OCI-LY3 (cell line): ENCODE data around the gene TRAF5.

ENCODE experiments used
- H2AFZ ChIP-seq: fragments of 200-600, 300-600 bp; shearing (Covaris generic); 2 replicates; pipeline ENCODE4 v1.6.0; 2014; ENCODE audit warnings: antibody characterized with exemption, low read depth, low read length
- H3K27ac ChIP-seq: fragments of 200-600, 300-600 bp; sonication (generic); 2 replicates; pipeline ENCODE4 v1.5.1; 2014; ENCODE audit warnings: mild to moderate bottlenecking, low read length, moderate library complexity, mixed read lengths
- H3K27me3 ChIP-seq: fragments of 200-600, 300-600 bp; sonication (generic); 2 replicates; pipeline ENCODE4 v1.6.1; 2014; ENCODE audit warnings: low read depth, low read length, mixed read lengths
- H3K36me3 ChIP-seq: fragments of 200-600, 300-600 bp; sonication (generic); replicated peaks from 2 replicates; pipeline ENCODE3; 2014; ENCODE audit warnings: low read depth, low read length, mixed read lengths
- H3K4me1 ChIP-seq: fragments of 300-600, 200-600 bp; sonication (generic); 2 replicates; pipeline ENCODE4 v1.6.1; 2014; ENCODE audit warnings: low read length, mixed read lengths
- H3K4me2 ChIP-seq: fragments of 200-600, 300-600 bp; sonication (generic); 2 replicates; pipeline ENCODE4 v1.6.1; 2014; ENCODE audit warnings: low read length, mixed read lengths
- H3K4me3 ChIP-seq: fragments of 300-600, 200-600 bp; sonication (generic); 2 replicates; pipeline ENCODE4 v1.5.1; 2014; ENCODE audit warnings: antibody characterized with exemption, mild to moderate bottlenecking, low read length, moderate library complexity
- H3K79me2 ChIP-seq: fragments of 300-600, 200-600 bp; shearing (Covaris generic); 2 replicates; pipeline ENCODE4 v1.6.1; 2014; ENCODE audit warnings: mild to moderate bottlenecking, low read length, mixed read lengths
- H3K9ac ChIP-seq: fragments of 300-600, 200-600 bp; shearing (Covaris generic); 2 replicates; pipeline ENCODE4 v1.6.0; 2014; ENCODE audit warnings: mild to moderate bottlenecking, low read length, moderate library complexity
- H3K9me3 ChIP-seq: fragments of 200-600, 300-600 bp; shearing (Covaris generic); 2 replicates; pipeline ENCODE4 v1.6.1; 2014; ENCODE audit warnings: low read length, mixed read lengths; ENCODE audit not compliant: insufficient read depth
- H4K20me1 ChIP-seq: fragments of 200-600, 300-600 bp; sonication (generic); 2 replicates; pipeline ENCODE4 v1.6.1; 2016; ENCODE audit warnings: low read length, mixed read lengths; ENCODE audit not compliant: insufficient read depth
- CTCF ChIP-seq: fragments of 200-600, 300-600 bp; sonication (generic); IDR thresholded peaks from 2 replicates; pipeline ENCODE4 v1.5.1; 2014; ENCODE audit warnings: antibody characterized with exemption, low read length, low read depth
- EZH2phosphoT487 ChIP-seq: fragments of 200-600 bp; shearing (Covaris generic); IDR thresholded peaks from 2 replicates; pipeline ENCODE4 v1.6.1; 2018; ENCODE audit warnings: antibody characterized with exemption, mixed run types, low read depth

The TRAF5 gene

GRCh38 chr1:211420845-211421454, 94.3 kb downstream of the TRAF5 start:
- Histone ChIP-seq H3K36me3 (no peaks in the 10 kb centered on the region), H3K9ac (no peak overlapping the region), H3K9me3 (no peaks in the 10 kb centered on the region), H3K79me2 (no peaks in the 10 kb centered on the region), H3K4me1 (no peaks in the 10 kb centered on the region), H3K27ac (no peak overlapping the region), H2AFZ (no peak overlapping the region), H3K4me2 (no peak overlapping the region), H4K20me1 (no peaks in the 10 kb centered on the region), H3K27me3 (no peaks in the 10 kb centered on the region), H3K4me3 (no peak overlapping the region)
- no peak for TF ChIP-seq EZH2phosphoT487

GRCh38 chr1:211424018-211424417, 97.4 kb downstream of the TRAF5 start:
- Histone ChIP-seq H3K36me3 (no peaks in the 10 kb centered on the region), H3K27me3 (no peaks in the 10 kb centered on the region), H3K9ac (no peak overlapping the region), H3K79me2 (no peaks in the 10 kb centered on the region), H3K4me3 (no peak overlapping the region), H3K4me1 (no peaks in the 10 kb centered on the region), H3K27ac (no peak overlapping the region), H2AFZ (no peak overlapping the region), H3K9me3 (no peaks in the 10 kb centered on the region), H3K4me2 (no peak overlapping the region), H4K20me1 (no peaks in the 10 kb centered on the region)
- TF ChIP-seq CTCF: no peak
- no peak for TF ChIP-seq EZH2phosphoT487
